Measurements from ENCODE around the gene RTL10.

The RTL10 gene

GRCh38 chr22:19807161-19807913 lies 47.3 kb downstream of the RTL10 start:
- TF ChIP-seq TAF1 (IDR thresholded peaks at IDR 0.05; ENCODE audit: borderline replicate concordance, insufficient read depth, low read length) = no peak
- TF ChIP-seq REST (IDR thresholded peaks at IDR 0.05; ENCODE audit: insufficient read depth in 1 of 2, low read depth in 2 of 2, low read length in 2 of 2) = 0 out of 4 replicates have a peak, but pooled peaks of 1 of the 2 experiments have one; percentile 61

- TF ChIP-seq REST (IDR thresholded peaks at IDR 0.05; ENCODE audit: insufficient read depth in 1 of 2, low read depth in 2 of 2, low read length in 2 of 2) (no peak), FOXP2 (optimal IDR thresholded peaks at IDR 0.05; ENCODE audit: borderline replicate concordance, extremely low read depth, extremely low read length, insufficient read depth) (peak; percentile 29), POLR2AphosphoS5 (IDR thresholded peaks at IDR 0.05; ENCODE audit: low read depth, low read length) (no peak)
Observed at GRCh38 chr22:19806213-19807160, 48.2 kb downstream of the RTL10 start.

GRCh38 chr22:19805821-19806212 lies 48.9 kb downstream of the RTL10 start:
- no peak for TF ChIP-seq POLR2AphosphoS5 (IDR thresholded peaks at IDR 0.05; ENCODE audit: low read depth, low read length)
- TF ChIP-seq TAF1 (IDR thresholded peaks at IDR 0.05; ENCODE audit: borderline replicate concordance, insufficient read depth, low read length) = no peak
- TF ChIP-seq SIN3A (IDR thresholded peaks at IDR 0.05; ENCODE audit: borderline replicate concordance, insufficient read depth, low read length) = no peak
- TF ChIP-seq REST (IDR thresholded peaks at IDR 0.05; ENCODE audit: insufficient read depth in 1 of 2, low read depth in 2 of 2, low read length in 2 of 2) = no peak
- no peak for TF ChIP-seq FOXP2 (optimal IDR thresholded peaks at IDR 0.05; ENCODE audit: borderline replicate concordance, extremely low read depth, extremely low read length, insufficient read depth)
